Right kidney (tissue), 1 donor: ENCODE data around the gene KMT2C.

Experiments used
- DNase-seq: peaks from one replicate; pipeline ENCODE4 v3.0.0-alpha.2; 2016

The KMT2C gene

DNA sequence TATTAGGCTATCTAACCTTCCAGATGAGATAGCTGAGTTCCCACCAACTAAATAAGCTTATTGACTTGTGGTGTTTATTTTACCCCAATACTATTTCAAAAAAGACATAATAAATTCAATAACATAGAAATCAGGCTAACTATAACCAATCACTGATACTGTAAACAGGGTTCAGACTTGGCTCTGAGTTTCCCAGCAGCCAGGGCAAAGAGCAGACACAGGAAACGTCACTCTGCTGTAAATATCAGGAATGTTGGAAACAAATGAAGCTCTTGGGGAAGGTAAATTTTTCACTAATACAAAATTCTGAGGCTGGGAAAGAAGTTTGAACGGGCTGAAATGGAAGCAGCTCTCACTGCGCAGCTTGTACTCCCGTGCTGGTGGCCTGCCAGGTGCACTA lies 295.7 kb downstream of the KMT2C start:
- DNase-seq: no peak

GRCh38 chr7:152137476-152138025 lies 298.3 kb downstream of the KMT2C start:
- DNase-seq: no peak

GRCh38 chr7:152136686-152137085 lies 299.1 kb downstream of the KMT2C start:
- DNase-seq: peak; percentile 16

DNA sequence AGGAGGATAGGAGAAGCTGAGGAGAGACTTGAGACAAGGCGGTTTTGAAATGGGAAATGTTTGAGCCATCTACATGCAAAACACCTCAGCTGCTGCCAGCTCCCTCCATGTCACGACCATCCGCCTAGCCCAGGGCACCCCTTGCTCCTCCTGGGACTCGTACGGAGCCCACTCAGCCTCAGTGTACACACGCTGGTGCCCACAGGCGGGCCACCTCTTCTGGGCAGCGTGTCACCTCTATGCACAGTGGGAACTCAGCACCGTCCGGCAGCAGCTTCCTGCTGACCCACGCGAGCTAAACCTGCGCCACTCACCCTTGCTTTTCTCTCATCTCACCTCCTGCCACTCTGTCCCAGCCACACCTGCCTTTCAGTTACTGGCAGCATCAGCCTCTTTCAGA lies 302.0 kb downstream of the KMT2C start:
- no peak for DNase-seq

DNA sequence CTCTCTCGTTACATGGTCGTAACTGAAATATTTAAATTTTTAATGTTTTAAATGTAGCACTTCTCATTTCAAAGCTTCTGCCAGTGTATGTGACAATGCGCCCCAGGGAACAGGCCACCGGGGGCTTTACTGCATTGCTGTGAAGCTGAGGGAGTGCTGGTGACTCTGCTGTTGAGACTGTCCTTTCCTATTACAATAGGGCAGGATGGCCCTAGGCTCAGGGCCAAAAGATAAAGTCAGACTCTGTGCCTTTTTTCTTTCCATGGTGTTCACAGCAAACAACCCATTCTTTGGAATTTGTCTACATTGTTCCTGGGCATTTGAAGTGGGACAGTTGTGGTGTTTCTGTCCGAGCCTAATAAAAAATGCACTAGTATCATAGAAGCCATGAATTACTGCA lies 303.0 kb downstream of the KMT2C start:
- DNase-seq: no peak

GRCh38 chr7:152131981-152132494 lies 303.8 kb downstream of the KMT2C start:
- no peak for DNase-seq

DNA sequence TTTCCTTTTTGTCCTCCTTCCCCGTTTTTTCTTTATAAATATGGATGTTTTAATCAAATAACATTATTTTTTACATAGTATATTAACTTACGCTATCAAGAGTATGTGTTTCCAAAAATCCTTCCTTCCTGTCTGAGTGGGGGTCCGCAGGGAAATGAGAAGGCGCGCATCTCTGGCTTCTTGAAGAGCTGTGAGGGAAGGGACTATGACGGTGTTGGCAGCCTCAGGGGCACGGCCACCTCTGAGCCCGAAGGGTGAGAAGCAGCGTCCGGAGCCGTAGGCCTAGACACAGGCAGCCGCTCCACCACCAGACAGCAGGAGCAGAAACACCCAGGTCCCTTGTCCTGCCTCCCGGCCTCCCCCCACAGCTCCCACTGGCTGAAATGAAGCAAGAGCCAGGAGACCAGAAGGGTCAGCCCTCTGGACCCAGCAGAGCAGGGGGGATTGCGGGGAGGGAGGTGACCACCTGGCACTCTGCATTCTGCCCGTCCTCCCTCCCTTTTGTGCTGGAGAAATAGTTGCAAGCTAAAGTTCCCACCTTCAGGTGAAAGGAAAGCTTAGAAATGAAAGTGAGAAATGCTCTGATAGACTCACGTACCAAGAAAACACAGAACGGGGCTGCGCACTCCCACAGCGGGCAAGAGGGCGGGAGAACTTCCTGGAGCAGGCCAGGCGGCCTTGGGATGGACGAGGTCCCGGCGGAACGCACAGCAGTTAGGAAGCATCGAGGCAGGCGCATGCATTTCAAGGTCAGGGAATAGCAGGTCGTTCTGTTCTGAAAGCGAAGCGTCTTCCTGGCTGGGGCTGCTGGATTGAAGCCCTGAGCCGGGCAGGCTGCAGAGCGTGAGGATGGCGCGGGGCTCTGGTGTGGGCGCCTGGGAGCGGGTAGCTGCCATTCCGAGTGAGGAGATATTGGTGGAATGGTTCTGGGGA lies 304.9 kb downstream of the KMT2C start:
- no peak for DNase-seq

GRCh38 chr7:152129682-152130081 lies 306.1 kb downstream of the KMT2C start:
- no peak for DNase-seq

GRCh38 chr7:152128741-152129461 lies 306.9 kb downstream of the KMT2C start:
- no peak for DNase-seq

- DNase-seq: no peak
Observed at GRCh38 chr7:152128252-152128651, 307.6 kb downstream of the KMT2C start.

GRCh38 chr7:152127229-152127628 lies 308.6 kb downstream of the KMT2C start:
- DNase-seq: no peak

DNA sequence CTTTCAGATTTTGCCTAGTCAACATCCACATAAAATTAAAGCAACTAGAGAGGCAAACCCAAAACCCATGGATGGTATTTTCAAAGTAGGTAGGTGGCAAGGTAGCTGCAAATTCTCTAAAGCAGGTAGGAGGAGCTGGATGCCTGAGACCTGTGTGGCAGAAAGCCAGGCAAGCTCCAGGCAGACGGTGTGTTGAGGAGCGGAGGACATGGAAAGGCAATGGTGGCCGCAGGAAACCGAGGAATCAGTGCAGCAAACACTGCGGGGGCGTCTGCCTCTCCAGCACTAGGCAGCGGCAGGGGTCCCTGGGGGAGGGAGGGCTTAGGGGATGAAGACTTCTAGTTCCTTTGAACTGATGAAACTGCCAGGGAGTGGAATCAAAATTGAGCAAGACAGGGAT lies 309.1 kb downstream of the KMT2C start:
- no peak for DNase-seq

- no peak for DNase-seq
Observed at GRCh38 chr7:152122540-152122939, 313.3 kb downstream of the KMT2C start.

DNA sequence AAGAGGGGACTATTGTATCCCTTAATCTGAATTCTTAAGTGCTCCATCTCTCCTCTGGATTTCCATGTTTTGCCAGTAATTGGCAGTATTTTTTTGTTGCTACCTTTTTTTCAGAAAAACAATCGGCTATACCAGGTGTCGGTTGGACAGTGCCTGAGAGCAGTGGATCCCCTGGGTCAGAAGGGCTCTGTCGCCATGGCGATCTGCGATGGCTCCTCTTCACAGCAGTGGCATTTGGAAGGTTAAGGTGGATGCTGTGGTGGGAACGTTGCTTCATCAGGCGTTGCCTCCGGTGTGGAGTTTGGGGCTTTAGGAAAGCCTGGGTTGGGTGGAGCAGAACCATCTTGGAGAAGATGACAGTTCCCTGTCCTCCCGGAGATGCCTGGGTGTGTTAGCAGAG lies 314.4 kb downstream of the KMT2C start:
- no peak for DNase-seq

- DNase-seq: no peak
Observed at GRCh38 chr7:152120776-152121175, 315.0 kb downstream of the KMT2C start.

GRCh38 chr7:152120210-152120609 lies 315.6 kb downstream of the KMT2C start:
- no peak for DNase-seq

DNA sequence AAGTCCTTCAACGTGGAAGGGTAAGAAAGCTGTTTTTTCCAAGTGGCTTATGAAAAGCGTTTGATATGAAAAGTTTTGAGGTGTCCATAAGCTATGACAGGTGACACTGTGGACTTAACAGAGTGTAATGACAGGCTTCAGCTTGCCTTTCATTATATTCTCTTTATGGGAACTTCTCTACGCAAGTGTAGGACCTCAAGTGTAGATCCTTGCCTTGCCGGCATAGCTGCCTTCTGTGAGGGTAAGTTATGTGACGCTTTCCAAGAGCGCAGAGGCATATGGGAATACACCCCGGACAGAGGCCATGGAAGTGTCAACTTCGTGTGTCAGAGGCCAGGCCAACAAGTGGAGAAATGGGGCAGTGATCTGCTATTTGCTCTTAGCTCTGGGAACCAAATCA lies 318.4 kb downstream of the KMT2C start:
- DNase-seq: no peak

- DNase-seq: no peak
Observed at GRCh38 chr7:152115021-152115718, 320.6 kb downstream of the KMT2C start.

- DNase-seq: no peak
Observed at GRCh38 chr7:152112829-152113228, 323.0 kb downstream of the KMT2C start.

- no peak for DNase-seq
Observed at GRCh38 chr7:152108359-152108758, 327.4 kb downstream of the KMT2C start.

DNA sequence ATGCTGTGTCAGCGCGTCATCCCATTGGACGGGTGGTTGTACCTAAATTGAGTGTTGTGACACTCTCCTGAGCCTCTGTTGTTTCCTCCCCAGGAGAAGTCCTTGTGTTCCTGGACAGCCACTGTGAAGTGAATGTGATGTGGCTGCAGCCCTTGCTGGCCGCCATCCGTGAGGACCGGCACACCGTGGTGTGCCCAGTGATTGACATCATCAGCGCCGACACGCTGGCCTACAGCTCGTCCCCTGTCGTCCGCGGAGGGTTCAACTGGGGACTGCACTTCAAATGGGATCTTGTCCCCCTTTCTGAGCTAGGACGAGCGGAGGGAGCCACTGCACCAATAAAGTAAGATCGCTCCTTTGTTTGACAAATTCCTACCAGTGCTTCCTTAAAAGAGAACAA lies 327.9 kb downstream of the KMT2C start:
- no peak for DNase-seq

- DNase-seq: no peak
Observed at GRCh38 chr7:152106990-152107389, 328.8 kb downstream of the KMT2C start.

GRCh38 chr7:152105205-152105604 lies 330.6 kb downstream of the KMT2C start:
- DNase-seq: no peak
